ENCODE data around the gene GALNT9. TPM values are rescaled to one million over a fixed set of nuclear protein-coding genes. Genes with fewer than 3 reads are reported as not detected.

The GALNT9 gene
- total RNA-seq, 1 experiment from 2014 or later: not detected

DNA sequence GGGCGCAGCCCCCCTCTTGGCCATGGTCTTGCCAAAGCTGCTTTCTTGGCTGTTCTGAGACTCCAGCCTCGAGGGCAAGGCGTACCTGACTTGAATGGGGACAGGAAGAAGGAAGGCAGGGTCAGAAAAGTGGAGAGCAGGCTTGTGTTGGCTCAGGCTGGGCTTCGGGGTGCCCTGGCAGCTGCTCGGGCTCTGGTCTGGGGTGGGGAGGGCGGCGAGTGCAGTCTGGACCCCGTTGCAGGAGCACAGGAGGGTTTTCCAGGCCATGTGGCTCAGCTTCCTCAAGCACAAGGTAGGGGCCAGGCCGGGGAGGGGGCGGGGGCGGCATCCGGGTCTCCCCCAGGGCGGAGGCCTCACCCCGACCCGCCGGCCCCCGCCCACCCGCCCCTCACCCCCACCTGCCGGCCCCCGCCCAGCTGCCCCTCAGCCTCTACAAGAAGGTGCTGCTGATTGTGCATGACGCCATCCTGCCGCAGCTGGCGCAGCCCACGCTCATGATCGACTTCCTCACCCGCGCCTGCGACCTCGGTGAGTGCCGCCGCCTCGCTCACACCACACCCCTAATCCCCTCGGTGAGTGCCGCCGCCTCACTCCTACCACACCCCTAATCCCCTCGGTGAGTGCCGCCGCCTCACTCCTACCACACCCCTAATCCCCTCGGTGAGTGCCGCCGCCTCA lies 180.9 kb downstream of the GALNT9 start:
- no peak for DNase-seq
- Histone ChIP-seq H3K79me2 (ENCODE audit: low read length) (peaks cover 38% of the 10 kb centered on the region), H4K20me1 (ENCODE audit: insufficient read depth, low read depth, low read length) (peaks cover 11% of the 10 kb centered on the region; the same call in 1 of the 2 replicates), H2AFZ (ENCODE audit: low read length) (no peak overlapping the region), H3K4me3 (ENCODE audit: low read length) (no peak overlapping the region), H3K27me3 (ENCODE audit: low read length) (no peaks in the 10 kb centered on the region), H3K9me2 (replicated peaks; ENCODE audit: insufficient read depth, low read length) (no peaks in the 10 kb centered on the region), H3K27ac (ENCODE audit: low read length) (no peak overlapping the region), H3K4me2 (ENCODE audit: low read depth, low read length, poor library complexity, severe bottlenecking) (no peak overlapping the region), H3K36me3 (ENCODE audit: insufficient read depth, low read length) (peaks cover 14% of the 10 kb centered on the region; the same call in 1 of the 2 replicates), H3K4me1 (ENCODE audit: low read length) (peaks cover 9% of the 10 kb centered on the region), H3K9ac (ENCODE audit: low read length) (no peak overlapping the region), H3K9me3 (ENCODE audit: low read length) (no peaks in the 10 kb centered on the region)

DNA sequence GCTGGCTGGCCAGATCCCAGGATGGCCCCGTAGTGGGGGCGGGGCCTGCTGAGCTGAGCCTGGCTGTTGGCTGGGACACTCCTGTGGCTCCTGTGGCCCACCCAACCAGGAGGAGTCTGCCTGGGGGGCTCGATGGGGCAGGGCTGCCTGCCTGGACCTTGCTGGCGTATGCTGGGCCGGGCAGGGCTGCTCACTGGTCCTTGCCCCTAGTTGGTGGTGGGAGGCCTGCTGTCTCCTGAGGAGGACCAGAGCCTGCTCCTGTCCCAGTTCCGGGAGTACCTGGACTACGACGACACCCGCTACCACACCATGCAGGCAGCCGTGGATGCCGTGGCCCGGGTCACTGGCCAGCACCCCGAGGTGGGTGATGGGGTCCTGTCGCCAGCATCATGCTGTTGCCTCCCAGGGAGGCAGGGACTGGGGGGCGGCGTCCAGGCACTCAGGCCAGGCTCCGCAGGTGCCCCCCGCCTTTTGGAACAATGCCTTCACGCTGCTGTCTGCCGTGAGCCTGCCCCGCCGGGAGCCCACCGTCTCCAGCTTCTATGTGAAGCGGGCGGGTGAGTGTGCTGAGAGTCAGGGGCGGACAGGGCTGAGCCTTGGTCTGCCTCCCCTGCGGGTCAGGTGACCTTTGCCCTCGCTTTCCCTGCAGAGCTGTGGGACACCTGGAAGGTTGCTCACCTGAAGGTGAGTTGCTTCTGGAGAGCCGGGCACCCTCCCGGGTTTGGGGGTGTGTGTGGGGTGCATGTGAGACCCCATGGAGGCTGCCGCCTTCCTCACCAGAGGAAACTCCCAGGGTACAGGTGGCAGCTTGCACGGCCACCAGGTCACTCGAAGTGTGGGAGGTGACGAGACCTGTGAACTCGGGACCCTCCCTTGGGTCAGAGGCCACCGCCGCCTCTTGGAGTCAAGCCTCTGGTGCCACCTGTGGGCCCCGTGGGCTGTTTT lies 181.7 kb downstream of the GALNT9 start:
- Histone ChIP-seq H3K79me2 (ENCODE audit: low read length) (peaks cover 46% of the 10 kb centered on the region), H3K4me1 (ENCODE audit: low read length) (peaks cover 14% of the 10 kb centered on the region), H3K9me3 (ENCODE audit: low read length) (no peaks in the 10 kb centered on the region), H3K4me3 (ENCODE audit: low read length) (no peak overlapping the region), H3K27ac (ENCODE audit: low read length) (no peak overlapping the region), H3K27me3 (ENCODE audit: low read length) (no peaks in the 10 kb centered on the region), H2AFZ (ENCODE audit: low read length) (no peak overlapping the region), H3K9ac (ENCODE audit: low read length) (no peak overlapping the region), H3K4me2 (ENCODE audit: low read depth, low read length, poor library complexity, severe bottlenecking) (no peak overlapping the region), H3K9me2 (replicated peaks; ENCODE audit: insufficient read depth, low read length) (no peaks in the 10 kb centered on the region), H3K36me3 (ENCODE audit: insufficient read depth, low read length) (peaks cover 14% of the 10 kb centered on the region; the same call in 1 of the 2 replicates), H4K20me1 (ENCODE audit: insufficient read depth, low read depth, low read length) (peaks cover 20% of the 10 kb centered on the region)
- no peak for DNase-seq

DNA sequence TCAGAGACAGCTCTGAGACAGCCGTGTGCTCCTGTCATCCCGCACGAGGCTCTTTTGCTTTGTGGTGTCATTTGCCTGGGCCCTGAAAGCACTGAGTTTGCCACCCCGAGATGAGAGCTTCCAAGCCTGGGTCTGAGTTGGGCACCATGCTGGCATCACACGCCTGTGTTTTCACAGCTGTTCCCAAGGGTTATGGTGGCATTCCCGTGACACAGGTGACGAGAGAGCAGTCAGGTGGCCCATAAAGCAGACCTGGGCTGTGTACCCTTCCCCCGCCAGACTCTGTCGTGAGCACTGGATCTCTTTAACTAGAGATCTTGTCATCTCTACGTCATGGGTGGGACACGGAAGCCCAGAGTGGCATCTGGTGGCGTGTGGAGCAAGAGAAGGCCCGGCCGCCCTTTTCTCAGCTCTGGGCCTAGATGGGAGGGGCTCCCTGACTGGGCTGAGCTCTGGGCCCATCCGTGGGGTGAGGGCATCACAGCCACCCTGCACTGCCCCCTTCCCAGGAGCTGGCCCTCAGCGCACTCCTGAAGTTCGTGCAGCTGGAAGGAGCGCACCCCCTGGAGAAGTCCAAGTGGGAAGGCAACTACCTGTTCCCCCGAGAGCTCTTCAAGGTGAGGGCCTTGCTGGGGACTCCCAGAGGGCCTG lies 182.5 kb downstream of the GALNT9 start:
- H3K9me3 ChIP-seq (ENCODE audit: low read length): no peaks in the 10 kb centered on the region
- H3K4me1 ChIP-seq (ENCODE audit: low read length): peaks cover 20% of the 10 kb centered on the region
- no peak overlapping the region for H3K9ac ChIP-seq (ENCODE audit: low read length)
- no peaks in the 10 kb centered on the region for H3K9me2 ChIP-seq (replicated peaks; ENCODE audit: insufficient read depth, low read length)
- peaks cover 14% of the 10 kb centered on the region; the same call in 1 of the 2 replicates for H3K36me3 ChIP-seq (ENCODE audit: insufficient read depth, low read length)
- no peaks in the 10 kb centered on the region for H3K27me3 ChIP-seq (ENCODE audit: low read length)
- no peak overlapping the region for H3K4me2 ChIP-seq (ENCODE audit: low read depth, low read length, poor library complexity, severe bottlenecking)
- H4K20me1 ChIP-seq (ENCODE audit: insufficient read depth, low read depth, low read length): peaks cover 28% of the 10 kb centered on the region
- H2AFZ ChIP-seq (ENCODE audit: low read length): no peak overlapping the region
- H3K79me2 ChIP-seq (ENCODE audit: low read length): peaks cover 54% of the 10 kb centered on the region
- H3K4me3 ChIP-seq (ENCODE audit: low read length): no peak overlapping the region
- no peak overlapping the region for H3K27ac ChIP-seq (ENCODE audit: low read length)
- no peak for DNase-seq

Small RNA genes lying within 50 kb of the gene (small RNA-seq; reads per million reads assigned to genes)
- gene AC138466.3: not detected

Other genes with a start within 250 kb of the GALNT9 start
- 6.4 and 14.9 TPM in 2 replicates for gene DDX51, start 185.3 kb downstream of the GALNT9 start, total RNA-seq (2014; rRNA removed; shearing (Covaris generic); ENCODE audit: low replicate concordance)
- gene NOC4L, start 185.1 kb downstream of the GALNT9 start, total RNA-seq (2014; rRNA removed; shearing (Covaris generic); ENCODE audit: low replicate concordance): 10.4 and 20.5 TPM in 2 replicates
- 4.0 and 4.1 TPM in 2 replicates for gene FBRSL1, start 160.6 kb upstream of the GALNT9 start, total RNA-seq (2014; rRNA removed; shearing (Covaris generic); ENCODE audit: low replicate concordance)